Right ventricle myocardium superior (tissue), 1 donor: Measurements from ENCODE around the gene FFAR2. TPM values are rescaled to one million over a fixed set of nuclear protein-coding genes. Genes with fewer than 3 reads are reported as not detected.
"Not testable (repeated sequence)": the region's sequence is repeated elsewhere in the genome, so short reads cannot be mapped to it uniquely, and the experiment has no call there.

Experiments used
- ATAC-seq: fragments of 200-7000 bp; cut with Tn5 transposase; one replicate; pipeline ENCODE4 v1.9.1; 2020; ENCODE audit warnings: mild to moderate bottlenecking; ENCODE audit not compliant: poor library complexity
- DNase-seq: peaks from one replicate; pipeline ENCODE4 v3.0.0-alpha.2; 2020
- intact Hi-C: fragments of 100-400 bp; cut with DNase I; formaldehyde crosslinking; loops from one replicate; pipeline ENCODE4 v1.11.2; 2022
- total RNA-seq: library from RNA; stranded (reverse); fragmentation: NEBNext Ultra II Directional; extraction: Animal tissue kit (Norgen Biotek cat#: 25700); gene quantifications from one replicate; pipeline ENCODE4 v1.2.1, GENCODE V29; 2021
- donor health status: DM: no; HTN: yes; CAD: no; lungs with severe emphysema.

Gene FFAR2
- total RNA-seq, 1 donor from 2014 or later: 0.11 TPM

GRCh38 chr19:35471946-35472345, 23.9 kb downstream of the FFAR2 start:
- ATAC-seq: no peak
- intact Hi-C loops: no loop called here

DNA sequence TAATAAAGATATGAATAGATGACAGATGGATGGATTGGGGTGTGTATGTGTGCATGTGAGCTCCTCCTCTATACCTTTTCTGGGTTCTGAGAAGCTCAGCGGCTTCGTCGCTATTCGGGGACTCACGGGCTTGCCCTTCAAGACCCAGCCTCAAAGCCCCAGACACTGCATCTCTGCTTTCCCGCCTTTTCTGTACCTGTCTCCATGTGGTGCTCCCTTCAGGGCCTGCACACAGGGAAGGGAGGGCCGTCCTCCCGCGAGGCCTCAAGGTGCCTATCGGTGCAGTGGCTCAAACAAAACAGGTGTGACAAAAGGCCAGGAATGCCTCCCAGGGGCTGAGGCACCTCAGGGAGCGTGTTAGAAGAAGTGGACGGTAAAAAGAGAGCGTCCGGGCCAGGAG, 26.0 kb downstream of the FFAR2 start:
- ATAC-seq: no peak
- intact Hi-C loops: no loop called here
- no peak for DNase-seq

More at GRCh38 chr19:35471946-35472345, 23.9 kb downstream of the FFAR2 start:
- no peak for DNase-seq

GRCh38 chr19:35474594-35474993, 26.5 kb downstream of the FFAR2 start:
- ATAC-seq, DNase-seq, intact Hi-C loops: not testable (repeated sequence)

GRCh38 chr19:35476149-35476548, 28.1 kb downstream of the FFAR2 start:
- DNase-seq (no peak), ATAC-seq (no peak)
- intact Hi-C loops: no loop called here

DNA sequence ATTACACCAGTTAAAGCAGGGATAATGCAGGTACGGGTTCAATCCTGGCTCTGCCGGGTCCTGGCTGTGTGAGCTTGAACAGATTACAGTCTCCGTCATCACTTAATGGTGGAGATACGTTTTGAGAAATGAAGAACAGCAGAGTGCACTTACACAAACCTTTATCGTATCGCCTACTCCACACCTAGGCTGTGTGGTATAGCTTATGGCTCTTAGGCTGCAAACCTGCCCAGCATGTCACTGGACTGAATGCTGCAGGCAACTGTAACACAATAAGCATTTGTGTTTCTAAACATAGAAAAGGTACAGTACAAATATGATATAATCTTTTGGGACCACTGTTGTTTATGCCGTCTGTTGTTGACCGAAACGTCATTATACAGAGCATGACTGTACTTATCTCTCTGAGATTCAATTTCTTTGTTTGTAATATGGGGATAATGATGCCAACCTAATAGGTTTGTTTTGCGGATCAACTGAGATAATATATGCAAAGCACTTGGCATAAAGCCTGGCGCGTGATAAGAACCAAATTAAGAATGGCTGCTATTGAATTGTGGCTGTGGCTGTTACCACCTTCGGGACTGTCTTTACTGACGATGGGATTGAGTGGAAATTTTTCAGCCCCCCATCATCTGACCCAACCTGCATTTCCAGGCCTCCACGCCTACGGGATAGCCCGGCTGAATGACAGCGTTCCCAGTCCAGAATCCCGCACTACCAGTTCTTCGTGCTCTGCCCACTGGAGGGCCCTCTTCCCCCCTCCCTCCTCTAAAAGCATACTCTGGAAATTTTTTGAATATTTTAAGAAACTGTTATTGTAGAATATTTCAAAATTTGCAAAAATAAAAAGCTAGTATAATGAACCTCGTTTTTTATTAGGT, 31.0 kb downstream of the FFAR2 start:
- intact Hi-C loops: no loop called here
- ATAC-seq (no peak), DNase-seq (no peak)

GRCh38 chr19:35483089-35483488, 35.0 kb downstream of the FFAR2 start:
- DNase-seq: no peak
- no peak for ATAC-seq
- intact Hi-C loops: no loop called here

GRCh38 chr19:35484252-35485036, 36.4 kb downstream of the FFAR2 start:
- DNase-seq: no peak
- no peak for ATAC-seq
- intact Hi-C loops: no loop called here

DNA sequence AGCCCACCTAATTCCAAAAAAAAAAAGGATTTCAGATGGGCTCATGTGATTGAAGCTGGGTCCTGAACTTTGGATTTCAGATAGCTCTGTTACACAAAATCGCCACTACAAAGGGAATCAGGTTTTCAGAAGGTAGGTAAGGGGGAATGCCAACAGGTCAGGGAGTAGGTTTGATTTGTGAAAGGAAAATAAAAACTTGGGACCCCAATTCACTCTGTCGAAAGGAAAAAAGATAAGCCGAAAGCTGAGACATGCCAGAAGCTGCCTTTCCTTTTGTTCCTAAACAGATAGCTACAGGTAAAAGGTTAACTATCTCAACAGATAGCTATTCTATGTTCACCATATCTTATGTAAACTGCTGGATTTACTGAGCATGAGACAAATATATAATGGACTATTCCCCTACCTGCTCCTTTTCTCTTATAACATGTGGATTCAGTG, 38.2 kb downstream of the FFAR2 start:
- intact Hi-C loops: no loop called here
- no peak for DNase-seq
- no peak for ATAC-seq

- intact Hi-C loops: no loop called here
- ATAC-seq (no peak), DNase-seq (no peak)
Observed at GRCh38 chr19:35487656-35488182, 39.7 kb downstream of the FFAR2 start.

DNA sequence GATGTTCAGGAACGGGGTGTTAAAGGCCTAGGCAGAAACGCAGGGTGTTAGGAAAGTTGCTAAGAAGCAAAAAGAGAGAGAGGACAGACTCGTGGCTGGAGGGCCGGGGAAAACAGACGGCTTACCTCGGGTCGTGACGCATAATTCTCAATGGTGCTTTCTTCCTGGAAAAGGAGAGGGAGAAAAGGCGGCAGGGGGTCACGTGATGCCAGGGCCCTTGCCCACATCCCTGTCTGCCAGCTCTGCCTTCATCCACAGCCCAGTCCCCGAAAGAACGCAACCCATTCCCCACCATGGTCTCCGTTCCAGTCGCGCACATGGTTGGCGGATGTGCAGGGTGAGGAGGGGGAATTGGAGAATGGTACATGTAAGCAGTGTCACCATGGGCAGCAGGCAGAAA, 40.6 kb downstream of the FFAR2 start:
- intact Hi-C loops: no loop called here
- ATAC-seq: no peak

GRCh38 chr19:35490364-35490763, 42.3 kb downstream of the FFAR2 start, which contains the start of gene KRTDAP:
TSS of gene KRTDAP (minus strand) at chr19:35490464. CDS start at chr19:35490442, 22 bp downstream.
- DNase-seq: no peak
- intact Hi-C loops: no loop called here
- ATAC-seq: no peak

More for the DNA sequence above, 40.6 kb downstream of the FFAR2 start:
- no peak for DNase-seq

DNA sequence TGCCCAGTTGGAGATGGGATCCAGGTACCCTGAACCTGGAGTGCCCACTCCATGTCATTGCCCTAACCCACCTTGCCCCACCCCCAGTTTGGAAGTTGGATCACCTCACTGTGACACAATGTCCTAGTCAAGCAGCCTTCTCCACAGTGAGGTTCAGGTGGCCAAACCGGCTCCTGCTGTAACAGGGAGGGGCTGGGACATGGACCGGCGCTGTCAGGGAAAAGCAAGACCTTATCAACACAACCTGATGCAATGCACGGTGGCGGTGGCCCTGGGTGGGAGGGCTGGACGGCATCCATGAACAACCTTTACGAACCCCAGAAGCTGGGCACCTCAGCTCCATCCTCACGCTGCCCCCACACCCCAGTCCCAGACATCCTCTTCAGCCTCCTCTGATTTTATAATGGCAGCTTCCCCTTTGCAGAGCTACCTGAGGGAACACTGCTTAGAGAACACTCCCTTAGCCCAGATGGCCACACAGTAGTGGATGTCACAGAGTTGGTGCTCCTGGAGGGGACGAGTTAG, 43.8 kb downstream of the FFAR2 start:
- intact Hi-C loops: no loop called here
- DNase-seq (no peak), ATAC-seq (no peak)

- DNase-seq: no peak
- intact Hi-C loops: no loop called here
- ATAC-seq: no peak
Observed at GRCh38 chr19:35493971-35494370, 45.9 kb downstream of the FFAR2 start.

- DNase-seq (peak; percentile 75), ATAC-seq (peak; percentile 94)
- intact Hi-C loops: loop anchor here (5.0 kb wide), 1 partner anchor 143 kb away; no protein-coding TSS in a partner anchor
Observed at GRCh38 chr19:35495107-35496064, 47.3 kb downstream of the FFAR2 start.

- ATAC-seq: no peak
- intact Hi-C loops: loop anchor here (5.0 kb wide), 1 partner anchor 145 kb away; no protein-coding TSS in a partner anchor
Observed at GRCh38 chr19:35497406-35497805, 49.3 kb downstream of the FFAR2 start.

DNA sequence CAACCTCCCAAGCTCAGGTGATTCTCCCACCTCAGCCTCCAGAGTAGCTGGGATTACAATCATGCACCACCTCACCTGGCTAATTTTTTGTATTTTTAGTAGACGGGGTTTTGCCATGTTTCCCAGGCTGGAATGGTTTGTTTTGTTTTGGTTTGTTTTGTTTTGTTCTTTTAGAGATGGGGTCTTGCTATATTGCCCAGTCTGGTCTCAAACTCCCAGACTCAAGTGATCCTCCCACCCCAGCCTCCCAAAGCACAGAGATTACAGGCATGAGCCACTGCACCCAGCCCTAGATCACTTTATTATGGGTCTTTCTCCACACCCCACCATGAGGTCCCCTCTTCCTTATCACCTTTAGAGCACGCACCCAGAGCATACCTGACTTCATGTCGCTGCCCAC, 50.2 kb downstream of the FFAR2 start:
- intact Hi-C loops: loop anchor here (5.0 kb wide), 1 partner anchor 146 kb away; no protein-coding TSS in a partner anchor
- DNase-seq (no peak), ATAC-seq (no peak)

More at GRCh38 chr19:35497406-35497805, 49.3 kb downstream of the FFAR2 start:
- DNase-seq: no peak

- intact Hi-C loops: loop anchor here (5.0 kb wide), 1 partner anchor 147 kb away; no protein-coding TSS in a partner anchor
- no peak for ATAC-seq
- no peak for DNase-seq
Observed at GRCh38 chr19:35498984-35499527, 51.0 kb downstream of the FFAR2 start.
